Testis (tissue), 2 donors: ENCODE data around the gene ARHGAP26.

Experiments used
- CTCF ChIP-seq, 3 experiments: fragments of 450-650 bp in 2 of 3; fragments of 200-600 bp in 1 of 3; sonication (generic) in 1 of 3; IDR thresholded peaks; one replicate each; pipeline ENCODE4 v1.5.1; 2016 to 2019; ENCODE audit warnings: antibody characterized with exemption in 3 of 3, mild to moderate bottlenecking in 2 of 3, moderate library complexity in 1 of 3
- POLR2A ChIP-seq: fragments of 450-650 bp; IDR thresholded peaks from one replicate; pipeline ENCODE4 v1.6.1; 2017; ENCODE audit warnings: antibody characterized with exemption, mild to moderate bottlenecking, moderate library complexity

DNA sequence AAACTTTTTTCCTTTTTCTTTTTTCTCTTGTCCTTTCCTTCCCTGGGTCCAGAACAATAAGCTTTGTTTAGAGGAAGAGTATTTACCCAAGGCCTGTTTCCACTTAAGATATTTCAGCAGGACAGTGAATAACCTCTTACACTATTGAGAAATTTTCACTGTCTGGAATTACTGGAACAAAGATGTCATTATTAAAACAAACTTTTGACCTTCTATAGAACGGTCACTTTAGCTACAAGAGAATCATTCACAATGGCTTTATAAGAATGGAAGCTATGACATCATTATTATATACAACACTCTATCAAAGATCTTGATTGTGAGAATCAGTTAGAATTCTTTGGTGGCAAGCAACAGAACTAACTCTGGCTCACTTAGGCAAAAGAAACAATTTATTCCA is 22.0 kb upstream of the ARHGAP26 start:
- TF ChIP-seq CTCF (IDR thresholded peaks at IDR 0.05) (no peak), POLR2A (no peak)
